ENCODE measurements around the gene OSBPL10.

OSBPL10 gene

DNA sequence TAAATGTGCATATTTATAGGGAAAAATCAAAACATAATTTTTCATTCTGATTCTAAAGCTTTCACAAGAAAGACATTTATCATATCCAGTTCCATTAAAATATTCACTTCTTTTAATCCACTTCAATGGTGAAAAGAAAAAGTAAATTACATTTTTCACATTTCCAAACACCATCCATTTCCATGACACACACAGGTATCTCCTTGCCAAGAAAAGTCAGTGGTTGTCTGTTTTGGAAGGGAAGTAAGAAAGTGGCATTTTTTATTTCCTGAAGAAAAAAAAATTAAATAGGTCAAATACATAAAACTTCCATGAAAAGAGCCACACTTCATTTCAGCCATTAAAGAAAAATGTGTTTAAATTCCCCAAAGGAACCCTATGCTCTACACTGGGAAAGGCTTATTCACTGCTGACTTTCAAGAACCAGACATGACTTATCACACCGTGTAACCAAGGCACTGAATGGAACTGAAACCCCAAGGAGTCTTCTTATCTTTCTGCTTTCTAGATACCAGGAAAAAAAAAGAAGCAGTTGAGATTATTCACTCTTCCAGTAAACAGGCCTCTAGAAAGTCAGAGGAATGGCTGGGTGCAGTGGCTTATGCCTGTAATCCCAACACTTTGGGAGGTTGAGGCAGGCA, 44.5 kb downstream of the OSBPL10 start:
- DNase-seq (ENCODE audit: low read depth) = peak; percentile 61
- no peak overlapping the region for H3K4me3 ChIP-seq (ENCODE audit: low read depth, low read length)
- no peak for TF ChIP-seq CTCF (conservative IDR thresholded peaks at IDR 0.05; ENCODE audit: low read depth, low read length)

- no peak for TF ChIP-seq CTCF (conservative IDR thresholded peaks at IDR 0.05; ENCODE audit: low read depth, low read length)
- no peak overlapping the region for H3K4me3 ChIP-seq (ENCODE audit: low read depth, low read length)
- DNase-seq (ENCODE audit: low read depth) = no peak
Observed at GRCh38 chr3:31934866-31935265, 46.2 kb downstream of the OSBPL10 start.

- TF ChIP-seq CTCF (conservative IDR thresholded peaks at IDR 0.05; ENCODE audit: low read depth, low read length) = no peak
- peak; percentile 26 for DNase-seq (ENCODE audit: low read depth)
- H3K4me3 ChIP-seq (ENCODE audit: low read depth, low read length) = no peak overlapping the region
Observed at GRCh38 chr3:31934018-31934417, 47.0 kb downstream of the OSBPL10 start.

DNA sequence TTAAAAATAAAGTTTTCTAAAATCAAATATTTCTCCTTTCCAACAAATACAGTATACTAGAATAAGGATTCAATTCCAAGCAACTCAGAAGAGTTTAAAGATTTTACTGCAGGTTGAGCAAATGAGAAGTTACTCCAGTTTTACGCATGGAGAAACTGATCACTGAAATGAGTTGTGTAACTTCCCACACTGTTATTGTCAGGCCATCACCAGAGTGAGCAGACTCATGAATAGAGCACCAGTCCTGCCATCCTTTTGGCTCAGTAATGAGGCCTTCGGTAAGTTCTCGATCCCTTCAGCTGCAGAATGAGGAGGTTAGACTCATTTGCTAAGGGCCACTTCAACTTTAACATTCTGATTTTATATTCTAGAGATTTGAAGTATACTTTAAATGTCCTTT, 48.1 kb downstream of the OSBPL10 start:
- DNase-seq (ENCODE audit: low read depth) = no peak
- TF ChIP-seq CTCF (conservative IDR thresholded peaks at IDR 0.05; ENCODE audit: low read depth, low read length) = no peak
- no peak overlapping the region for H3K4me3 ChIP-seq (ENCODE audit: low read depth, low read length)

DNA sequence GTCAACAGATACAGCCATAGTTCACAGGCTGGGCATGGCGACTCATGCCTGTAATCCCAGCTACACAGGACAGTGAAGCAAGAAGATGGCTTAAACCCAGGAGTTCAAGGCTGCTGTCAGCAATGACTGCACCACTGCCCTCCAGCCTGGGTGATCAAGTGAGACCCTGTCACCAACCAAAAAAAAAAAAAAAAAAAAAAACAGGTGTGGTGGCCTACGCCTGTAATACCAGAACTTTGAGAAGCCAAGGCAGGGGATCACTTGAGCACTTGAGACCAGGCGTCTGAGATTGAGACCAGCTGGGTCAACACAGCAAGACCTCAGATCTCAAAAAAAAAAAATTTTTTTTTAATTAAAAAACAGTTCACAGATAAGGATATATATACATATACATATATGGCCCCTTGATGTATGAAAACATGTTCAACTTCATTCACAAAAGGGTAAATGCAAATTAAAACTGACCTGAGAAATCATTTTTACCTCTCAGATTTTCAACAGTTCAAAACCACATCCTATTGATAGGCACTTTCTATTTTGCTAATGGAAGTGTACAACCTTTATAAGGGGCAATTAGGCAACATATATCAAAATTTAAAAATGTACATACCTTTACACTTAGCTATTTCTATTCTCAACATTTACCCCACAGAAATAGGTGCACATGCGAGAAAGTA, 51.1 kb downstream of the OSBPL10 start:
- TF ChIP-seq CTCF (conservative IDR thresholded peaks at IDR 0.05; ENCODE audit: low read depth, low read length) = no peak
- no peak for DNase-seq (ENCODE audit: low read depth)
- no peak overlapping the region for H3K4me3 ChIP-seq (ENCODE audit: low read depth, low read length)

DNA sequence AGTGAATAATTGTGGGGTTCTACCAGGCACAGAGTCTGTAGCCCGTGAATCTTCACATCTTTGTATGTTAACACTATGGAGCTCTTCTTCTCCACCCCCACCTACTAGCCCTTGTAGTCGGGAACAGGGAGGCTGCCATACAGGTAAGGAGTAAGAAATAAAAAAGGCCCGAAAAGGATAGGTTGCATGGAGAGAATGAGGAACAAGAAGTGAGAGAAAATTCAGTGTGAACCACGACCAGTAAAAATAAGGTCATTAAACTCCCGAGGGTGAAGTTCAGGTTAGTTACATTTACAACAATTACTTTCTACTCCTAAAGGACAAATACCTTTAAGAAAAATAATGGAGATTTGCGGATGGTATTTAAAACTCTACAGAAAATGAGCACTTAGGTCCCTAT, 53.3 kb downstream of the OSBPL10 start:
- H3K4me3 ChIP-seq (ENCODE audit: low read depth, low read length) = no peak overlapping the region
- no peak for TF ChIP-seq CTCF (conservative IDR thresholded peaks at IDR 0.05; ENCODE audit: low read depth, low read length)
- DNase-seq (ENCODE audit: low read depth) = no peak

- DNase-seq (ENCODE audit: low read depth) = no peak
- H3K4me3 ChIP-seq (ENCODE audit: low read depth, low read length) = no peak overlapping the region
- no peak for TF ChIP-seq CTCF (conservative IDR thresholded peaks at IDR 0.05; ENCODE audit: low read depth, low read length)
Observed at GRCh38 chr3:31926543-31926942, 54.5 kb downstream of the OSBPL10 start.

Measured in choroid plexus epithelial cell (primary cell).